IMR-90 (cell line): Measurements from ENCODE around the gene RTP4. TPM values are rescaled to one million over a fixed set of nuclear protein-coding genes. Genes with fewer than 3 reads are reported as not detected.

Source experiments
- ATAC-seq: fragments of 200-7000 bp; cut with Tn5 transposase; 2 replicates; pipeline ENCODE4 v1.9.1; 2020; ENCODE audit warnings: low read depth, mild to moderate bottlenecking, moderate library complexity
- BruUV-seq: library from RNA; stranded (reverse); fragments of 400-500 nt; replicated peaks from 2 replicates; lab custom pipeline; 2021; lab: Mats Ljungman, UMichigan
- CTCF ChIA-PET: fragments of 300-600 bp; formaldehyde crosslinking; extraction: SDS; loops from one replicate; lab custom pipeline; 2021; ENCODE audit warnings: antibody characterized with exemption; lab: Yijun Ruan, JAX
- POLR2A ChIA-PET: fragments of 300-600 bp; sonication (Branson Sonifier 250); formaldehyde crosslinking; loops from one replicate; lab custom pipeline; 2022; ENCODE audit warnings: antibody characterized with exemption; ENCODE audit not compliant: unreplicated experiment; lab: Charles Lee
- DNase-seq: peaks from one replicate; pipeline ENCODE4 v3.0.0; 2013
- H2AFZ ChIP-seq: replicated peaks from 2 replicates; pipeline ENCODE3; 2013; ENCODE audit warnings: low read length, mild to moderate bottlenecking; ENCODE audit not compliant: poor library complexity
- H2AK5ac ChIP-seq: 2 replicates; pipeline ENCODE4 v1.6.1; 2013; ENCODE audit warnings: low read depth, low read length, inconsistent platforms
- H2AK9ac ChIP-seq: replicated peaks from 2 replicates; pipeline ENCODE3; 2013; ENCODE audit warnings: mild to moderate bottlenecking, low read depth, low read length, moderate library complexity; ENCODE audit not compliant: poor library complexity
- H2BK120ac ChIP-seq: 2 replicates; pipeline ENCODE4 v1.6.1; 2013; ENCODE audit warnings: low read depth, low read length, inconsistent platforms
- H2BK15ac ChIP-seq: 3 replicates; pipeline ENCODE4 v1.6.1; 2013; ENCODE audit warnings: low read depth, low read length, inconsistent platforms
- H2BK20ac ChIP-seq: 2 replicates; pipeline ENCODE4 v1.6.1; 2013; ENCODE audit warnings: low read depth, mild to moderate bottlenecking, inconsistent platforms, low read length, moderate library complexity
- H2BK5ac ChIP-seq: 2 replicates; pipeline ENCODE4 v1.6.1; 2013; ENCODE audit warnings: mild to moderate bottlenecking, low read depth, low read length, inconsistent platforms; ENCODE audit not compliant: poor library complexity, severe bottlenecking
- H3K14ac ChIP-seq: replicated peaks from 2 replicates; pipeline ENCODE4 v1.6.1; 2013; ENCODE audit warnings: low read depth, low read length, inconsistent platforms
- H3K18ac ChIP-seq: 2 replicates; pipeline ENCODE4 v1.6.1; 2013; ENCODE audit warnings: low read depth, low read length, control low read depth
- H3K23ac ChIP-seq: 2 replicates; pipeline ENCODE4 v1.6.1; 2013; ENCODE audit warnings: low read depth, low read length, inconsistent platforms
- H3K27ac ChIP-seq: 2 replicates; pipeline ENCODE4 v1.5.1; 2013; ENCODE audit warnings: mild to moderate bottlenecking, control low read depth, low read length; ENCODE audit not compliant: insufficient read depth
- H3K27me3 ChIP-seq: 2 replicates; pipeline ENCODE4 v1.6.1; 2013; ENCODE audit warnings: low read length; ENCODE audit not compliant: control insufficient read depth, insufficient read depth
- H3K36me3 ChIP-seq: 2 replicates; pipeline ENCODE4 v1.6.1; 2013; ENCODE audit warnings: low read length, mixed read lengths; ENCODE audit not compliant: control insufficient read depth, insufficient read depth
- H3K4ac ChIP-seq: 2 replicates; pipeline ENCODE4 v1.6.1; 2013; ENCODE audit warnings: low read depth, low read length, inconsistent platforms
- H3K4me1 ChIP-seq: 2 replicates; pipeline ENCODE4 v1.6.1; 2013; ENCODE audit warnings: low read length, mixed read lengths; ENCODE audit not compliant: control insufficient read depth, insufficient read depth
- H3K4me2 ChIP-seq: 2 replicates; pipeline ENCODE4 v1.6.1; 2013; ENCODE audit warnings: low read depth, mild to moderate bottlenecking, control low read depth, low read length, moderate library complexity
- H3K4me3 ChIP-seq: 2 replicates; pipeline ENCODE4 v1.5.1; 2013; ENCODE audit warnings: low read depth, mild to moderate bottlenecking, control low read depth, low read length, moderate library complexity; ENCODE audit not compliant: insufficient read depth
- H3K56ac ChIP-seq: 2 replicates; pipeline ENCODE4 v1.6.1; 2013; ENCODE audit warnings: low read length, inconsistent platforms; ENCODE audit not compliant: insufficient read depth; ENCODE audit errors: extremely low read depth
- H3K79me1 ChIP-seq, 2 experiments: 2 replicates each; pipeline ENCODE4 v1.6.1; 2013; ENCODE audit warnings: low read length in 2 of 2, inconsistent platforms in 1 of 2, low read depth in 1 of 2
- H3K9ac ChIP-seq: 2 replicates; pipeline ENCODE4 v1.6.1; 2013; ENCODE audit warnings: low read depth, low read length, control low read depth
- H3K9me1 ChIP-seq: 2 replicates; pipeline ENCODE4 v1.6.1; 2013; ENCODE audit warnings: low read length, inconsistent platforms; ENCODE audit not compliant: insufficient read depth
- H3K9me3 ChIP-seq: 2 replicates; pipeline ENCODE4 v1.6.1; 2013; ENCODE audit warnings: low read length; ENCODE audit not compliant: control insufficient read depth, insufficient read depth
- H4K20me1 ChIP-seq: 2 replicates; pipeline ENCODE4 v1.6.1; 2013; ENCODE audit warnings: low read length, inconsistent platforms; ENCODE audit not compliant: insufficient read depth
- H4K5ac ChIP-seq: 2 replicates; pipeline ENCODE4 v1.6.1; 2013; ENCODE audit warnings: mild to moderate bottlenecking, low read depth, low read length, control low read depth
- H4K8ac ChIP-seq, 2 experiments: 2 replicates each; pipeline ENCODE4 v1.6.1; 2013; ENCODE audit warnings: low read depth in 2 of 2, low read length in 2 of 2, control low read depth in 1 of 2, inconsistent platforms in 1 of 2
- H4K91ac ChIP-seq: 2 replicates; pipeline ENCODE4 v1.6.1; 2013; ENCODE audit warnings: low read depth, low read length, inconsistent platforms; ENCODE audit not compliant: insufficient read depth
- CEBPB ChIP-seq: IDR thresholded peaks from 2 replicates; pipeline ENCODE4 v1.6.1; 2012; ENCODE audit warnings: low read depth, low read length, improper control_type of control experiment
- CHD1 ChIP-seq: IDR thresholded peaks from 2 replicates; pipeline ENCODE4 v1.6.1; 2012; ENCODE audit warnings: low read depth, low read length, improper control_type of control experiment
- CTCF ChIP-seq: conservative IDR thresholded peaks from 2 replicates; pipeline ENCODE4 v1.5.1; 2012; ENCODE audit warnings: mild to moderate bottlenecking, low read depth, low read length, improper control_type of control experiment
- ELK1 ChIP-seq: fragments of 150-350 bp; IDR thresholded peaks from 2 replicates; pipeline ENCODE4 v1.6.1; 2016; ENCODE audit warnings: low read depth, mild to moderate bottlenecking, low read length, moderate library complexity, borderline replicate concordance
- FOS ChIP-seq: fragments of 150-350 bp; IDR thresholded peaks from 2 replicates; pipeline ENCODE4 v1.6.1; 2016; ENCODE audit warnings: low read depth, low read length
- MAFK ChIP-seq: IDR thresholded peaks from 2 replicates; pipeline ENCODE4 v1.6.1; 2012; ENCODE audit warnings: low read depth, low read length, improper control_type of control experiment
- MAZ ChIP-seq: IDR thresholded peaks from 2 replicates; pipeline ENCODE4 v1.6.1; 2012; ENCODE audit warnings: low read depth, mild to moderate bottlenecking, low read length, improper control_type of control experiment, moderate library complexity, borderline replicate concordance
- MXI1 ChIP-seq: IDR thresholded peaks from 2 replicates; pipeline ENCODE4 v1.6.1; 2012; ENCODE audit warnings: low read depth, mild to moderate bottlenecking, low read length, moderate library complexity, borderline replicate concordance
- NFE2L2 ChIP-seq: fragments of 150-350 bp; IDR thresholded peaks from 2 replicates; pipeline ENCODE4 v1.6.1; 2016; ENCODE audit warnings: low read depth, mild to moderate bottlenecking, low read length
- POLR2A ChIP-seq: IDR thresholded peaks from 2 replicates; pipeline ENCODE4 v1.6.1; 2012; ENCODE audit warnings: mild to moderate bottlenecking, low read depth, low read length
- RAD21 ChIP-seq: IDR thresholded peaks from 2 replicates; pipeline ENCODE4 v1.6.1; 2012; ENCODE audit warnings: low read length, improper control_type of control experiment
- RCOR1 ChIP-seq: IDR thresholded peaks from 2 replicates; pipeline ENCODE4 v1.6.1; 2012; ENCODE audit warnings: mild to moderate bottlenecking, low read length, improper control_type of control experiment; ENCODE audit not compliant: insufficient replicate concordance
- RFX5 ChIP-seq: IDR thresholded peaks from 2 replicates; pipeline ENCODE4 v1.8.0; 2012; ENCODE audit warnings: low read depth, mild to moderate bottlenecking, low read length, moderate library complexity
- USF2 ChIP-seq: fragments of 150-350 bp; IDR thresholded peaks from 2 replicates; pipeline ENCODE4 v1.6.1; 2017; ENCODE audit warnings: mild to moderate bottlenecking, antibody characterized with exemption, low read length, low read depth
- WGBS, 2 experiments: methylation state at CpG; one replicate each; pipeline versions ENCODE4 v1.1.5 to v1.1.7; 2013; ENCODE audit warnings: missing lambda C conversion rate in 2 of 2; ENCODE audit not compliant: insufficient read length in 1 of 2; ENCODE audit errors: extremely low coverage in 2 of 2; 5-methylcytosine and 5-hydroxymethylcytosine counted together
- dilution Hi-C: fragments of 300-500 bp; cut with HindIII; formaldehyde crosslinking; loops from one replicate; pipeline ENCODE4 v1.14.3; 2018; ENCODE audit warnings: low sequenced_read_pairs; ENCODE audit not compliant: unreplicated experiment
- in situ Hi-C: fragments of 300-500 bp; cut with MboI; formaldehyde crosslinking; loops from 3 replicates; pipeline ENCODE4 v1.14.3; 2019; ENCODE audit warnings: low sequenced_read_pairs, inconsistent platforms, mixed read lengths
- intact Hi-C: fragments of 100-400 bp; cut with micrococcal nuclease; formaldehyde crosslinking; loops from 2 replicates; pipeline ENCODE4 v1.10.0; 2022
- polyA plus RNA-seq, 3 experiments: library from polyadenylated mRNA; depleted of rRNA; stranded (reverse); fragments of >200 nt; gene quantifications; 2 replicates each; pipeline ENCODE4 v1.2.3, GENCODE V29; 2012; ENCODE audit warnings: low replicate concordance in 1 of 3
- total RNA-seq: library from RNA; depleted of rRNA; stranded (reverse); fragments of >200 nt; gene quantifications from 2 replicates; pipeline ENCODE4 v1.2.3, GENCODE V29; 2012

The RTP4 gene
- total and polyA plus RNA-seq, 2 of the 4 experiments (the other 2 are of a cell fraction), result not detected

- no peak overlapping the region for H2AFZ ChIP-seq
- no peak overlapping the region for H3K4me2 ChIP-seq
- no peak for DNase-seq
- intact Hi-C loops, result no loop called here
- H3K27ac ChIP-seq, result no peak overlapping the region
- H3K4ac ChIP-seq, result no peak overlapping the region
- no peak overlapping the region for H3K56ac ChIP-seq
- no peaks in the 10 kb centered on the region for H3K9me1 ChIP-seq
- H2BK20ac ChIP-seq, result no peak overlapping the region
- H4K5ac ChIP-seq, result no peak overlapping the region
- no peak overlapping the region for H3K9ac ChIP-seq
- H3K27me3 ChIP-seq, result peaks cover 20% of the 10 kb centered on the region
- no peaks in the 10 kb centered on the region for H4K20me1 ChIP-seq
- no peaks in the 10 kb centered on the region for H3K36me3 ChIP-seq
- in situ Hi-C loops, result no loop called here
- H4K8ac ChIP-seq, result no peak overlapping the region
- TF ChIP-seq CHD1 (no peak), CTCF (no peak), RAD21 (no peak), RFX5 (no peak), FOS (no peak), ELK1 (no peak), MXI1 (no peak), MAZ (no peak), POLR2A (no peak), MAFK (no peak), RCOR1 (no peak), CEBPB (no peak), NFE2L2 (no peak), USF2 (no peak)
- H3K9me3 ChIP-seq, result no peaks in the 10 kb centered on the region
- H3K14ac ChIP-seq, result no peak overlapping the region
- ChIA-PET POLR2A (no interaction called here), CTCF (interaction anchor here (0.7 kb wide), 1 partner anchor 177 kb away, joined by 3 read pairs; no protein-coding TSS in a partner anchor)
- no CpG with 5 or more reads among the region's 3 CpGs for WGBS, 2 experiments
- H2BK120ac ChIP-seq, result no peak overlapping the region
- H3K4me3 ChIP-seq, result no peak overlapping the region
- no peak overlapping the region for H2AK5ac ChIP-seq
- no TSS peak for BruUV-seq
- no peak overlapping the region for H4K91ac ChIP-seq
- H3K23ac ChIP-seq, result no peak overlapping the region
- no peak overlapping the region for H2BK15ac ChIP-seq
- H2AK9ac ChIP-seq, result no peak overlapping the region
- no peak overlapping the region for H3K18ac ChIP-seq
- H3K4me1 ChIP-seq, result no peaks in the 10 kb centered on the region
- ATAC-seq, result no peak
- dilution Hi-C loops, result no loop called here
- no peaks in the 10 kb centered on the region for H3K79me1 ChIP-seq
- H2BK5ac ChIP-seq, result no peak overlapping the region
Measured at GRCh38 chr3:187360596-187360995, 7.6 kb upstream of the RTP4 start.
